Adipocyte (in vitro differentiated cells): ENCODE measurements around the gene KLF12.

ENCODE experiments used
- DNase-seq: peaks from one replicate; pipeline ENCODE4 v3.0.0-alpha.2; 2015; ENCODE audit warnings: low read depth
- H3K27me3 ChIP-seq: replicated peaks from 2 replicates; pipeline ENCODE4 v1.7.0; 2013; ENCODE audit warnings: mild to moderate bottlenecking, low read length, moderate library complexity; ENCODE audit not compliant: control insufficient read depth, insufficient read depth
- H3K36me3 ChIP-seq: 2 replicates; pipeline ENCODE4 v1.7.0; 2013; ENCODE audit warnings: low read length, mild to moderate bottlenecking, moderate library complexity; ENCODE audit not compliant: control insufficient read depth, insufficient read depth, severe bottlenecking
- H3K4me1 ChIP-seq: 2 replicates; pipeline ENCODE4 v1.7.0; 2013; ENCODE audit warnings: mild to moderate bottlenecking, low read length, moderate library complexity; ENCODE audit not compliant: control insufficient read depth, insufficient read depth
- H3K4me3 ChIP-seq: 2 replicates; pipeline ENCODE4 v1.7.0; 2013; ENCODE audit warnings: mild to moderate bottlenecking, low read length, moderate library complexity
- H3K9ac ChIP-seq: 2 replicates; pipeline ENCODE4 v1.7.0; 2013; ENCODE audit warnings: mild to moderate bottlenecking, low read length, moderate library complexity
- H3K9me3 ChIP-seq: 2 replicates; pipeline ENCODE4 v1.7.0; 2013; ENCODE audit warnings: mild to moderate bottlenecking, low read length, moderate library complexity; ENCODE audit not compliant: control insufficient read depth

Gene KLF12

DNA sequence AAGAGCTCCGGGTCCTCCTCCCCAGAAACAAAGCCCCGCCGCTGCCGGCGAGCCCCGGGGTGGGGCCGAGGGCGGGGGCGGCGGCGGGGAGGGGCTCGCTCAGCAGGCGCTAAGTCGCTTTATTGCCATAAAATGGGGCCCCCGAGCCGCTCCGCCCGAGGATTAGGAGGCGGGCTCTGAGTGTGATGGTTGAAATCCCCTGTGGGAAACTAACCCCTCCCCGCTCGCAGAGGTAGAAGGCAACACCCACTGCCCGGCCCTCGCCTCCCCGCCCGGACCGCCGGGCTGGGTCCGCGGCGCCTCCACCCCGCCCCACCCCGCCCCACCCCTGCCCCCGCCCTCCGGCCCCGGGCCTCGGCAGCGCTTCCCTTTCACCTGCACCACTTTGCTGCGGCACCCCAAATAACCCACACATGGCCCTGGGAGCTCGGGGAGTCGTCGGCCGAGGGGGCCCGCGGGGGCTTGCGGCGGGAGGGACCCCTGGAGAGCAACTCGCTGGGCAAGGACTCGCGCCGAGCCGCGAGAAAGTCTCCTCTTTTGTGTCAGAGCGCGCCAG is at the start of gene KLF12:
KLF12 (minus strand) TSS at position 184 of the 556 bp plus-strand sequence.
- no peaks in the 10 kb centered on the region for H3K9me3 ChIP-seq
- peak; percentile 97 for DNase-seq
- peak within 1 kb of the TSS; percentile 96 for H3K4me3 ChIP-seq

DNA sequence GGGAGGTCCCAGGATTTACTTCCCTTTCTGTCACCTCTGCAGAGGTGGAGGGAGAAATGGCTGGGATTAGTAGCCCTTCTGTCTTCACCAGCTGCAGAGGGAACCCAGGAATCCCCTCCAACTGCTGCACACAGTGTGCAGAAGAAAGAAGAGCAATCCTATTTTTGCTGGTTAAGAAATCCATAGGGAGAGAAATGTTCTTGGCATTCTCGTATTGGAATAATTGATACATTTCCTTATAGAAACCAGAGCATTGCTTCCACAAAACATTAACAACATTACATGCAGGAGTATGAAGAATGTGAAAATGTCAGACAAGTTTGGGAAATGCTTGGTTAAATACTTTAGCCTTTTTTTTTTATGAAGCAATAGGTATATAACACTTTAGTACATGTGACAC is 48.3 kb upstream of the KLF12 start:
- no peaks in the 10 kb centered on the region for H3K9me3 ChIP-seq

More for the DNA sequence above, at the start of gene KLF12:
- Histone ChIP-seq H3K4me1 (peaks cover 34% of the 10 kb centered on the region), H3K36me3 (no peaks in the 10 kb centered on the region), H3K9ac (peak within 1 kb of the TSS; percentile 90), H3K27me3 (no peaks in the 10 kb centered on the region)

DNA sequence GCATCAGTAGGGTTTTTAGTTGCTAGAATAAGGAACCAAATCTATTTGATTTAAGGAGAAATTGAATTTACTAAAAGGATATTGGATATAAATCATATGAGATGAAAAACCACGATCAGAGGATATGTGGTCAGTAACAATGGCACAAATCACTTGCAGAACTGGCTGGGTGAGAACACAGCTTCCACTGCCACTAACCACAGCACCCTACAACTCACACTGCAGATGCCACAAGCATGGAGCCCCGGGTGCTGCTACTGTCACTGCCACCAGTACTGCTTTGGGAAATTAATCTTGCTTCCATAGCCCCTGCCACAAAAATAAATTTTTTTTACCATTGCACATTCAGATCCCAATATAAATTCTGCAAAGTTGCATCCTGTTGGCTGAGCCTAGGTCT is 40.6 kb upstream of the KLF12 start:
- Histone ChIP-seq H3K27me3 (no peaks in the 10 kb centered on the region), H3K4me1 (peaks cover under 1% of the 10 kb centered on the region), H3K4me3 (no peak overlapping the region), H3K9me3 (no peaks in the 10 kb centered on the region), H3K9ac (no peak overlapping the region), H3K36me3 (no peaks in the 10 kb centered on the region)
- no peak for DNase-seq

More for the DNA sequence above, 48.3 kb upstream of the KLF12 start:
- Histone ChIP-seq H3K27me3 (no peaks in the 10 kb centered on the region), H3K4me3 (no peak overlapping the region), H3K9ac (no peak overlapping the region), H3K4me1 (peaks cover 12% of the 10 kb centered on the region), H3K36me3 (no peaks in the 10 kb centered on the region)
- no peak for DNase-seq

DNA sequence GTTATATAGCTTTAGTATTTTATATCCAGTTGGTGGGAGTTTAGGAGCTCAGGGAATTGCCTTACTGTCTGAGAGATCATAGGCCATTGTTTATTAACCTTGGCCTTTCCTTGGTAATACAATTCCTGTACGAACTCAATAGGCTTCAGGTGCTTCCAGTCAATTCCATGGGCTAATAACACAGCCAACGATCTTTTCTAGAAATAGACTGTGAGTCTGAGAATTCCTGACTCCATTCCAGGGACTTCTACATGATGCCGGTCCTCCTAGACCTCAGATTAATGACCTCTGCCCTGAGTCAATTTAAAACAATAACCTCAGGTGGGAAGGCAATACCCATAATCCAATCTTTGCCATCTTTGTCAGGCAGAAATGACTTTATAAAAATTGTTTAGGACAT is 39.6 kb upstream of the KLF12 start:
- Histone ChIP-seq H3K4me1 (no peaks in the 10 kb centered on the region), H3K9me3 (no peaks in the 10 kb centered on the region), H3K36me3 (no peaks in the 10 kb centered on the region), H3K27me3 (no peaks in the 10 kb centered on the region), H3K4me3 (no peak overlapping the region), H3K9ac (no peak overlapping the region)
- DNase-seq = no peak

DNA sequence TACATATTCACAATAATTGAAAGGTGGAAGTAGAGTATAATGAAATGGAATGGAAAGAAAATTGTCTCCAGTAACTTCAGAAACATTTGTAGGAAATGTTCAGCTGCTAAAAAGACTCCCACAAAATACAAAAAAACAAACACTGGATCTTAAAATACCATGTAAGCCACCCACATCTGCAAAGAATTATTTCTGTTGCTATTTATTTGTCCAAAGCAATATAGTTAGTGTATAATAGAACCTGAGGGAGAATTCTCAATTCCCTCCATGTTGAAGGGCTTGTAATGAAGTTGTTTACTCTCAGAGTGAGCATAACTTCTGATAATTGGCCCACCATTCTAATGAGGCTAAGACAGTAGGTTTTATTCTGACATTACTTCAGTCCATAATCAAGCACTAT is 37.4 kb upstream of the KLF12 start:
- no peaks in the 10 kb centered on the region for H3K4me1 ChIP-seq
- no peaks in the 10 kb centered on the region for H3K9me3 ChIP-seq
- H3K9ac ChIP-seq = no peak overlapping the region
- no peak overlapping the region for H3K4me3 ChIP-seq
- H3K36me3 ChIP-seq = no peaks in the 10 kb centered on the region
- DNase-seq = peak; percentile 54
- no peaks in the 10 kb centered on the region for H3K27me3 ChIP-seq

DNA sequence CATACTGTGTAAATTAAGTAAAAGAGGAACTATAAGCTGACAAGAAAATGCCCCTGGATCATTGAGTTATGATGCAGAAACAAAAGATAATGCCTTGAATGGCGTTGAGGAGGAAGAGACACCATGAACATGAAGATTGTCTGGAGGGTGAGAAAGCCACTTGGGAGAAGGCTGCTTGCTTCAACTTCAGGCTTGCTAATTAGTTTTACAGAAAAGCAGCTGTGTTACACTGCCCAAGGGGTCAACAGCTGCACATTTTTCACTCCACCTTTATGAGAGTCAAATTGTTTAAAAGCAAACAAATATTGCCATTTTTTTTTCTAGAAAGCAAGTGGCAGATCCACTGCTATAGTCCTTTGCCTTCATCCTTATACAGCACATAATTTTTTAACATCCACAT is 35.5 kb upstream of the KLF12 start:
- DNase-seq = no peak
- Histone ChIP-seq H3K36me3 (no peaks in the 10 kb centered on the region), H3K9me3 (no peaks in the 10 kb centered on the region), H3K27me3 (no peaks in the 10 kb centered on the region), H3K9ac (no peak overlapping the region), H3K4me3 (no peak overlapping the region), H3K4me1 (no peaks in the 10 kb centered on the region)

DNA sequence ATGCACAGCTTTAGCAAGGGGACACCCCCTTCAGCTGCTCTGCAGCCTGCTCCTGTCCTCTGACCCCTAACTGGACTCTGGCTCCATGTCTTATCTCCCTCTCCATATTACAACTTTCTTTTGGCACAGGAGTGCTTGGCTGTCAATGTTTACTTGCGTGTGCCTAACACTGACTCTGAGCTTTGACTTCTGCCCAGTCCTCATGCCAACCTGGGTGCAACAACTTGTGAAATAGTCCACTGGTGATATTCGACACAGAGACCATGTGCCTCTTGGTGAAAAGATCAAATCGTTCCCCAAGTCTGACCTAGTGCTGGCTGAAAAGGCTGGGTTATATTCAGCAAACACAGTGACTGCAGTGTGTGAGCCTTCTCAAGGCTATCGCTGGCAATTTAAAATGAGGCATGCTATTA is 34.1 kb upstream of the KLF12 start:
- Histone ChIP-seq H3K9ac (no peak overlapping the region), H3K4me3 (no peak overlapping the region), H3K36me3 (no peaks in the 10 kb centered on the region), H3K4me1 (no peaks in the 10 kb centered on the region), H3K27me3 (no peaks in the 10 kb centered on the region), H3K9me3 (no peaks in the 10 kb centered on the region)
- no peak for DNase-seq

DNA sequence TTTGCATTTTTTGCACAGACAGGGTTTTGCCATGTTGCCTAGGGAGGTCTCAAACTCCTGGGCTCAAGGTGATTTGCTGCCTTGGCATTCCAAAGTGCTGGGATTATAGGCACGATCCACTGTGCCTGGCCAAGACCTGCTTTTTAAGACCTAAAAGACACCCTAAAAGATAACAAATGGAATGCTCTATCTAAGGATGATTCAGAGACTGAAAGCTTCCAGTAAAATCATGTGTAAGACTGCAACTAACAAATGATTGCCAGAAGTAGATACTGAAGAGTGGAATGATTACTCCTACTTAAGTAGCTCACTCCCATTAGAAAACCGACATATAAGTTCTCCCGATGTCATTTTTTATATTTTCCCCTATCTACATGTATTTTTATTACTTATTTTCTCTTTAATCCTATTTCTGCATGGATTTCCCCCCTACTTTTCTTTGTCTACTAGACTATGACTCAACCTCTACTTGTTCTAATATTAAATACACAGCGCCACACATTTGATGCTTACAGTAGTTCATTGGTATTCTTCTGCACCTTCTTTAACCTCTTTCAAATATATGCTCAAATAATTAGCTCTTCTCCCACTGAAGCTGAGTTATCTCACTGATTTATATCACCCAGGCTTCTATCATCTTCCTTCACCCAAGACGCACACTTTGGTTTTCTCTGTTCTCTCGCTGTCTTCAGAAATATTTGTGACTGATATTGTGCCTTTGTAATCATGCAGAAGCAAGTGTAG is 32.2 kb upstream of the KLF12 start:
- DNase-seq = no peak
- Histone ChIP-seq H3K9me3 (no peaks in the 10 kb centered on the region), H3K9ac (no peak overlapping the region), H3K4me1 (no peaks in the 10 kb centered on the region), H3K36me3 (no peaks in the 10 kb centered on the region), H3K4me3 (no peak overlapping the region), H3K27me3 (no peaks in the 10 kb centered on the region)

DNA sequence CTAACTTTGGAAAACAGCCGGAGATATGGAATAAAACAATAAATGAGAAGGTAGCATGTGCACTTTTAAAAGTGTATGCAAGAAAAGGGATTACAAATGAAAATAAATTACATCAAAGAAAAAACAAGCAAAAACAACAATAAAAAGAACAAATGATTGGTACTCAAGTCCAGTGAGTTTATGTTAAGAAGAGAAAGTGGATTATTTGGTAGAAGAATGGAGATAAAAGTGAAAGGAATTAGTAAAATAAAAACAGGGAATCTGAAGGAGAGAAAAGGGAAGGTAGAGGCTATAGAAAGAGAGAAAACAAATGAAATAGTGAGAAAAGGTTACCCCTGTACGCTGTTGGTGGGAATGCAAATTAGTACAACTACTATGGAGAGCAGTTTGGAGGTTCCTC is 28.6 kb upstream of the KLF12 start:
- Histone ChIP-seq H3K9ac (no peak overlapping the region), H3K36me3 (no peaks in the 10 kb centered on the region), H3K4me3 (no peak overlapping the region), H3K9me3 (no peaks in the 10 kb centered on the region), H3K27me3 (no peaks in the 10 kb centered on the region), H3K4me1 (no peaks in the 10 kb centered on the region)
- no peak for DNase-seq

DNA sequence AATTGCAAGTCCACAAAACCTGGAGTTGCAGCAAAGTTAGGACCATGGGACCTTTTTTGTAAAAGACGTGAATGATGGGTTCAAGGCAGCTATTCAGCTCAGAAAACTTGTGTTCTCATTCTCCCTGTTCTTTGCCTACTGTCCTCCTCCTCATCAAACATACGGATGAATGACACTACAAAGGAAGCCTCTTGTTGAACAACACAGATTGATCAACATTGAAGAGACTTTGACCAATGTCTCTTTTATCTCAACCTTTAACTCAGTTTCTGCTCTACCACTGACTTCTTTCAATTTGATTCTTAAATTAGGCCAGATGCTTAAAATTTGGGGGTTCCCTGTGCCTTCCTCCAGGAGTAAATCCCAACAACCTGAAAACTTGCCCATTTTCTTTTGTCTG is 27.9 kb upstream of the KLF12 start:
- no peak overlapping the region for H3K4me3 ChIP-seq
- H3K9ac ChIP-seq = no peak overlapping the region
- H3K4me1 ChIP-seq = no peaks in the 10 kb centered on the region
- H3K27me3 ChIP-seq = no peaks in the 10 kb centered on the region
- no peaks in the 10 kb centered on the region for H3K36me3 ChIP-seq
- no peaks in the 10 kb centered on the region for H3K9me3 ChIP-seq
- no peak for DNase-seq

DNA sequence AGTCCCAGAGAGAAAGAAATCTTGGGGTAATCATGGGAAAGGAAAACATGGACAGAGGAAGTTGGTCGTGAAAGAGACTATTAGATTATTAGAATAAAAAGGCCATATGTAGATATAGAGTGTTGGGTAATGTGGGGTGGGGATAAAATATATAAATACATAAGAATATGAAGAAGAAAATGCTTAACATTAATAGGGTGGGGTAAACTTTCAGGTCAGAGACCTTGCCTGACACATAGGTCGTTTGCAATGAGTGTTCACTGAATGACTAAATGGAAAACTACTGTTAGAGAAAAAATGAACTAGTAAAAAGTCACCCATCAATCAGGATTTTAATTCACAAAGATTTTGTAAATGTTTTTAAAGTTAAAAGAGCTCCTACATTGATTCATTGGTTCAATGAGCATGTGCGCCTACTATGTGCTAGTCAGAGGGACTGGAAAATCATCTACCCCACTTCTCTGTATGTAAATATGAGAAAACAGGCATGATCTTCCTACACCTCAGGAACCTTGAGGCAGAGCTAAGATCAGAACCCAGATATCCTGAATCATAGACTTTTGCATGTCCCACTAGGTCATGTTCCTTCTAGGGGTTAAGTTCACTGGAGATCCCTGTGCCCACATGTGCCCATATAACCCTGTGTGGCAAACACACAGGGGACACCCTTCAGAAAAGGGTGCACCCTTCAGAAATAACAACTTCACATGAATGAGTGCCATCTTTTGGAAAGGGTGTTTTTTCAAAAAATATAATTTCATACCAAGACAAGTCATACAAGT is 24.6 kb upstream of the KLF12 start:
- no peaks in the 10 kb centered on the region for H3K27me3 ChIP-seq
- DNase-seq = no peak
- no peaks in the 10 kb centered on the region for H3K36me3 ChIP-seq
- H3K9me3 ChIP-seq = no peaks in the 10 kb centered on the region
- no peak overlapping the region for H3K4me3 ChIP-seq
- no peaks in the 10 kb centered on the region for H3K4me1 ChIP-seq
- H3K9ac ChIP-seq = no peak overlapping the region
